ENCODE data around the gene ELF4. TPM values are rescaled to one million over a fixed set of nuclear protein-coding genes. Genes with fewer than 3 reads are reported as not detected.

Gene ELF4
- total RNA-seq, result 14.3 TPM
- long read RNA-seq, partial matches to known transcripts, result 4 of 7 reads
- long read RNA-seq, other reads (novel, unspliced or antisense), result 3 of 7 reads

GRCh38 chrX:130110379-130111219 lies at the start of gene ELF4:
TSS of gene ELF4 (minus strand) at chrX:130110497. CDS start at chrX:130081330, 29,167 bp downstream.
- no peak for DNase-seq (ENCODE audit: low spot score)

DNA sequence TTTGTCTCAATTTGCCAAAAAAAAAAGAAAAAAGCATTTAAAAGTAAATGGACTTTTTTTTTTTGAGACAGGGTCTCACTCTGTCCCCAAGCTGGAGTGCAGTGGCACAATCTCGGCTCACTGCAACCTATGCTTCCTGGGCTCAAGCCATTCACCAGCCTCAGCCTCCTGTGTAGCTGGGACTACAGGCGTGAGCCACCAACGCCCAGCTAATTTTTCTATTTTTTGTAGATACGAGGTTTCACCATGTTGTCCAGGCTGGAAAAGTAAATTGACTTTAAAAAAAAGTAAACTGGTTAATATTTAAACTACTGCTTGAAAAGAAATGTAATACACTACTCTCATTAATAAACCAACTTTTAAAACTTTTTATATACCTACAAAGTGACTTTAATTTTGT lies 49.5 kb upstream of the ELF4 start:
- no peak for DNase-seq (ENCODE audit: low spot score)

GRCh38 chrX:130158311-130158710 lies 48.0 kb upstream of the ELF4 start:
- no peak for DNase-seq (ENCODE audit: low spot score)

DNA sequence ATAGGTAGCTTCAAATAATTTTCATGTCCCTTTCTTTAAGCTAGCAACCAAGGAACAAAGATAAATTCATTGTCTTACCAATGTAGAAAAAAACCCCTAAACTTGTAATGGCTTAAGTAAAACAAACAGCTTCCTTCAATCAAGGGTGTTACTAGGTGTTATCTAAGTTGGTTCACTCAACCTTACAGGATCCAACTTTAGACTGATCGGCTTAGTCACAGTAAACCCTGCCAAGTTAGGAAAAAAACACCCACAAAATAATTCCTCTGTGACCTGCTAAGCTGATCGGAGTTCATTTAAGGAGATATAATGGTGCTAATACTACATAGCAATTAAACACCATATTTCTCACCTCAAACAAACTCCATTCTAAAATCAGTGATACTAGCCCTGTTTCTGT lies 45.3 kb upstream of the ELF4 start:
- no peak for DNase-seq (ENCODE audit: low spot score)

- DNase-seq (ENCODE audit: low spot score), result no peak
Observed at GRCh38 chrX:130147631-130148030, 37.3 kb upstream of the ELF4 start.

DNA sequence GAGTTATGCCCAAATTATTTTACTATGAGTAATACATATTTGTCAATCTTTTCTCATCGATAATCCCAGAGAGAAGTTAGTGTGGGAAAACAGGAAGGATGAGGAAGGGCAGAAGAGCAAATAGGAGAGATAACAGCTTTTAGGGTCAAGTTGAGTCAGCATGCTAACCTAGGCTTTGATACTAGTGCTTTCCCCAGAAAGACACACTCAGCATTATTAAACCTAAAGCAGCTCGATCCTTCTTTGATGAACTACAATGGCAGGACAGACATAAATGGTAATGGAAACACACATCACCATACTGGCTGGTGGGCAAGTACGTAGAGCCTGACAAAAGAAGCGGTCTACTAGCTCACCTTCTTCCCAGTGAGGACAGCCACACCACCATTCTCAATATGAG lies 34.8 kb upstream of the ELF4 start:
- DNase-seq (ENCODE audit: low spot score), result no peak

DNA sequence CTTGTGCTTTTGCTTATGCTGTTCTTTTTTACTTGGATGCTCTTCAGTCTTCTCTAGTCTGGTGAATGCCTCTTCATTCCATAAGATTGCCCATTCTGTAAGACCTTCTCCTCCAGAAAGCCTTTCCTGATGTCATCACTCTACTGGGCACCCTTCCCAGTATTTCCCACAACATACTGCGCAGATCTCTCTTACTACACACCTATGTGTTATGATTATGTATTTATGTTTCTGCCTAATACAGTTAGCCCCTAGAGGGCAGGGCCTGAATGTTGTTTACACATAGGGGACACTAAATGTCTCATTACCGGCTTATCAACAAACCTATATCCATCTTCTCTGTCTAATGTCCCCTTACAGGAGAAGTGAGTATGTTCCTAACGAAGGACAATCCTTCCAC lies 34.2 kb upstream of the ELF4 start:
- DNase-seq (ENCODE audit: low spot score), result no peak

DNA sequence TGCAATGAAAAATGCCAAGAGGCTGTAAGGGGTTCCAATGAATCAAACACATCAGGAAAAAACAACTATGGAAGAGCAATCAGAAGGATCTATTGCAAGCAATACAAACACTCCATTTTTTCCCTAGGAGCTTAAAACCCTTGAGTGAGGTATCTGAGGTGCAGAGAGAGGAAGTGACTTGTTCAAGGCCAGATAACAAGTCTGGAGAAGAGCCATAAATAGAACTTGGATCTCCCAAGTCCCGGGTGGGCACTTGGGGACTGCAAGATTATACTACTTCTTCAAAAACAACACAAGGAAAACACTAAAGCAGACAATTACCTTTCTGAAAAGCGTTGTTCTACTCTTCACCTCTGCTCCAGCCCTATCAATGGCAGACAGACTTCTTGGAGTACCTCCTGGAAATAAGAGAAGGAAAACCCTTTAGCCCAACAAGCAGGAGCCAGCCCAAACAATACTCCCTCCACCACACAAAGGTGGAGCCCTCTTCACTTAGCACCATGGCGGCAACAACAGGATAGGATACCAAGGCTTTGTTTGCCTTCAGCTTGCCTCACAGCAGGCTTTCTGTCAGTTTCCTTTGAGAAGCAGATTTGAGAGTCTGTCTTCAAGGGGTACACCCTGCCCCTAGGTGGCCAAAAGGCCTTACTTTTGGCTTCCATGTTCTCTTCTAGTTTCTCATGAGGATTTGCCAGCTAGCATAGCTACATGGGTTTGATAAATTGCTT lies 29.3 kb upstream of the ELF4 start:
- DNase-seq (ENCODE audit: low spot score), result no peak

- DNase-seq (ENCODE audit: low spot score), result no peak
Observed at GRCh38 chrX:130136961-130137360, 26.7 kb upstream of the ELF4 start.

- no peak for DNase-seq (ENCODE audit: low spot score)
Observed at GRCh38 chrX:130136496-130136895, 26.2 kb upstream of the ELF4 start.

- no peak for DNase-seq (ENCODE audit: low spot score)
Observed at GRCh38 chrX:130130990-130131389, 20.7 kb upstream of the ELF4 start.

- DNase-seq (ENCODE audit: low spot score), result no peak
Observed at GRCh38 chrX:130125091-130125874, 15.0 kb upstream of the ELF4 start.

GRCh38 chrX:130124577-130124976 lies 14.3 kb upstream of the ELF4 start:
- no peak for DNase-seq (ENCODE audit: low spot score)

- DNase-seq (ENCODE audit: low spot score), result peak; percentile 82
Observed at GRCh38 chrX:130121505-130121800, 11.2 kb upstream of the ELF4 start.

- no peak for DNase-seq (ENCODE audit: low spot score)
Observed at GRCh38 chrX:130120746-130121504, 10.6 kb upstream of the ELF4 start.

GRCh38 chrX:130120321-130120731 lies 10.0 kb upstream of the ELF4 start:
- no peak for DNase-seq (ENCODE audit: low spot score)

- DNase-seq (ENCODE audit: low spot score), result no peak
Observed at GRCh38 chrX:130119312-130119898, 9.1 kb upstream of the ELF4 start.

DNA sequence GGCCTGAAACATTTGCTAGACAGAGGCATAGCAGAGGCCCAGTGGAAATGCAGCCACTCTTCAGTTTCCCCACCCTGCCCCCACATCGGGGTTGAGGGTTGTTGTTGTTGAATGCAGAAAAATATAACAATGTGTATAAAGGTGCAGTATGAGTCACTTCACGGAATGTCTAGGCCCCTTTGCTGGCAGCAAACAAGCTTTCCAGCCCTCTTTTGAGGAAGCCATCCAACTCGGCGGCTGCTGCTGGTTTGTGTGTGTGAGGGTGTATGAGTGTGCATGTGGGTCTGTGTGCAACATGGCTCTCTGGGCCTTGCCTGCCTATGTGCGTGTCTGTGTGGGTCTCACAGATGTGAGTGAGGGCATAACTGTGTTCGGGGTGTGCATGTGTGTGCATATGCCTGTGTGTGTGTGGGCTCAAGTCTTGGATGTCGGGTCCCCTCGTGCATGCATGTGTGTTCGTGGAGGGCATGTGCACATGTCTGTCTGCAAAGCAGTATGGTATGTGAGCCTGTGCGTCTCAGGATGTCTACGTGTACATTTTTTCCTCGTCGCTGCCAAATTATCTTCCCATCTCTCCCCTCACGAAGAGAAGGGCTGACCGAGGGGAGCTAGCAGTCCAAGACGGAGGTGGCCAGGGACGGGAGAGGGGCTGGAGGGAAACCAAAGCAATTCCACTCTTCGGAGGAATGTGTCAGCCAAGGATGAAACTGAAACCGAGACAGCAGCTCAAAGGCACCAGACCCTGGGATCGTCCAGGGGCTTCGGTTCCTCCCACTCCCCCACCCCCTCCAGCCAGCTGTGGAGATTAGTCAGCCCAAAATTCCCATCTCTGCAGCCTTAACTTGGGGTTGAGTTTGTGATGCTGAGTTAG lies 8.4 kb upstream of the ELF4 start:
- no peak for DNase-seq (ENCODE audit: low spot score)

DNA sequence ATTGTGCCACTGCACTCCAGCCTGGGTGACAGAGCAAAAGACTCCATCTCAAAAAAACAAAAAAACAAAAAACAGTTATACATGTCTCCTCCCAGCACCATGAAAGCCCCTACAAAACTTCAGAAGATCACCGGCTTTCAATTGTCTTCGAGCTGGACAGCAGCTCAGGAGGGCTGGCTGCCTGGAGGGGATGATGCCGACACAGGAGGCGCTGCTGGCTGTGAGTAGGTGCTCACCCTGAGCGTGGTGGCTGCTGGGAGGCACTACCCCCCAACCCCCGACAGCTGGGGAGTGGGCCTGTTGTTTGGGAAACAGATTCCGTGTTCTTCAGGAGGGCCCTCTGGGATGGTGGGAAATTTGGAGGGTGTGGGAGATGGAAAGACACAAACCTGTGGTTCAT lies 6.9 kb upstream of the ELF4 start:
- no peak for DNase-seq (ENCODE audit: low spot score)

Data from mesenteric fat pad (tissue), 1 donor.